Activated T-helper 2 cell treated with anti-CD3 and anti-CD28 coated beads, Interferon-gamma antibody, Interleukin-2, Interleukin-4, amounts not matched to agents 10 μg/mL and 5 μg/mL and 100 μg/mL, durations not matched to agents 14 hours and 24 hours and 36 hours (primary cell): Measurements from ENCODE around the gene GADD45B. TPM values are rescaled to one million over a fixed set of nuclear protein-coding genes. Genes with fewer than 3 reads are reported as not detected.
"Not testable (repeated sequence)": the region's sequence is repeated elsewhere in the genome, so short reads cannot be mapped to it uniquely, and the experiment has no call there.

Experiments used
- DNase-seq: peaks from one replicate; pipeline ENCODE4 v3.0.0; 2021; ENCODE audit warnings: low spot score
- H3K27ac Mint-ChIP-seq: one replicate; pipeline ENCODE4 v1.8.0; 2021; ENCODE audit warnings: mixed read lengths
- H3K27me3 Mint-ChIP-seq: one replicate; pipeline ENCODE4 v1.8.0; 2021; ENCODE audit warnings: low read depth, mixed read lengths
- H3K36me3 Mint-ChIP-seq: one replicate; pipeline ENCODE4 v1.8.0; 2021; ENCODE audit warnings: low read depth, mixed read lengths
- H3K4me1 Mint-ChIP-seq: one replicate; pipeline ENCODE4 v1.8.0; 2021; ENCODE audit warnings: low read depth, mixed read lengths
- H3K4me3 Mint-ChIP-seq: one replicate; pipeline ENCODE4 v1.8.0; 2021; ENCODE audit warnings: low read depth, mild to moderate bottlenecking, moderate library complexity, mixed read lengths
- H3K9me3 Mint-ChIP-seq: one replicate; pipeline ENCODE4 v1.8.0; 2021; ENCODE audit warnings: mixed read lengths
- intact Hi-C: fragments of 100-400 bp; cut with micrococcal nuclease; formaldehyde crosslinking; loops from one replicate; pipeline ENCODE4 v1.15.1; 2023
- total RNA-seq: library from RNA; stranded (reverse); gene quantifications from 2 replicates; pipeline ENCODE4 v1.2.3, GENCODE V29; 2022

The GADD45B gene
- total RNA-seq, 1 donor from 2014 or later = 90.7 TPM

GRCh38 chr19:2507109-2507508, 31.2 kb downstream of the GADD45B start:
- Mint-ChIP-seq H3K9me3 (no peaks in the 10 kb centered on the region), H3K4me1 (peaks cover 21% of the 10 kb centered on the region), H3K27me3 (peaks cover 2% of the 10 kb centered on the region), H3K27ac (no peak overlapping the region), H3K4me3 (no peak overlapping the region), H3K36me3 (no peaks in the 10 kb centered on the region)
- intact Hi-C loops = loop anchor here (5.0 kb wide), 1 partner anchor 45 kb away; no protein-coding TSS in a partner anchor
- DNase-seq = peak; percentile 33

DNA sequence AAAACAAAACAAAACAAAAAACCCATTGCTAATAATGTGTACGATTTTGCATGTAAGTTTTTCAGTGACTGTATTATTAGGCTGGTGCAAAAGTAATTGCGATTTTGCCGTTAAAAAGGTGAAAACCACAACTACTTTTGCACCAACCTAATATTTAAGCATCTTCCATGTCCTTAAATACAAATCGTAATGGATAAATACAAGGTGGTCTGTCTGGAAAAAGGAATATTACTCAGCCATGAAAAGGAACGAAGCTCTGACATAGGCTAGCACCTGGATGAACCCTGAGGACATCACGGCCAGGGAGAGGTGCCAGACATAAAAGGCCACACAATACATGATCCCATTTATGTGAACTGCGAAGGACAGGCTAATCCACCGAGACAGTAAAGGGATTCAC, 33.2 kb downstream of the GADD45B start:
- Mint-ChIP-seq H3K4me3 (no peak overlapping the region), H3K4me1 (peaks cover 11% of the 10 kb centered on the region), H3K27ac (no peak overlapping the region), H3K27me3 (peaks cover 2% of the 10 kb centered on the region), H3K36me3 (no peaks in the 10 kb centered on the region), H3K9me3 (no peaks in the 10 kb centered on the region)
- intact Hi-C loops = loop anchor here (5.0 kb wide), 1 partner anchor 43 kb away; no protein-coding TSS in a partner anchor
- no peak for DNase-seq

GRCh38 chr19:2511570-2511969, 35.6 kb downstream of the GADD45B start:
- no peak overlapping the region for H3K4me3 Mint-ChIP-seq
- no peak for DNase-seq
- H3K4me1 Mint-ChIP-seq = peaks cover 7% of the 10 kb centered on the region
- H3K36me3 Mint-ChIP-seq = no peaks in the 10 kb centered on the region
- peaks cover 2% of the 10 kb centered on the region for H3K27me3 Mint-ChIP-seq
- no peaks in the 10 kb centered on the region for H3K9me3 Mint-ChIP-seq
- no peak overlapping the region for H3K27ac Mint-ChIP-seq
- intact Hi-C loops = no loop called here

DNA sequence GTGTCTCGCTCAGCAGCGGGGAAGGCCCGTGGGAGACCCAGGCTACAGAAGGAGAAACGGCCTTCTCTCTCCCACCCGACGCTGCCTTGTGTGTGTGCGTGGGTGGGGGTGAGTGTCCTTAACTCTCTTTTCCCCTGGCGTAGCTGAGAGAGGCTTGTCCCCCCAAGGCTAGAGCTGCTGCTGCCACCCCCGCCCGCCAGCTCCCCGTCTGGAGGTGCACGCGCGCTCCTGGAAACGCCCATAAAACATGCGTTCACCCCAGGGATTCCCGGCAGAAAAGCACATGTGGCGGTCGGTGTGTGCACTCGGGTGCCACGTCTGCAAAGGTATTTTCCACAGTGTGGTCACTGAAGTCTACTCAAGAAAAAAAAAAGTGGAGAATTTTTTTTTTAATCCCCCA, 36.1 kb downstream of the GADD45B start:
- DNase-seq = no peak
- Mint-ChIP-seq H3K27ac (no peak overlapping the region), H3K36me3 (no peaks in the 10 kb centered on the region), H3K4me3 (no peak overlapping the region), H3K27me3 (peaks cover 2% of the 10 kb centered on the region), H3K9me3 (no peaks in the 10 kb centered on the region), H3K4me1 (peaks cover 6% of the 10 kb centered on the region)
- intact Hi-C loops = no loop called here

DNA sequence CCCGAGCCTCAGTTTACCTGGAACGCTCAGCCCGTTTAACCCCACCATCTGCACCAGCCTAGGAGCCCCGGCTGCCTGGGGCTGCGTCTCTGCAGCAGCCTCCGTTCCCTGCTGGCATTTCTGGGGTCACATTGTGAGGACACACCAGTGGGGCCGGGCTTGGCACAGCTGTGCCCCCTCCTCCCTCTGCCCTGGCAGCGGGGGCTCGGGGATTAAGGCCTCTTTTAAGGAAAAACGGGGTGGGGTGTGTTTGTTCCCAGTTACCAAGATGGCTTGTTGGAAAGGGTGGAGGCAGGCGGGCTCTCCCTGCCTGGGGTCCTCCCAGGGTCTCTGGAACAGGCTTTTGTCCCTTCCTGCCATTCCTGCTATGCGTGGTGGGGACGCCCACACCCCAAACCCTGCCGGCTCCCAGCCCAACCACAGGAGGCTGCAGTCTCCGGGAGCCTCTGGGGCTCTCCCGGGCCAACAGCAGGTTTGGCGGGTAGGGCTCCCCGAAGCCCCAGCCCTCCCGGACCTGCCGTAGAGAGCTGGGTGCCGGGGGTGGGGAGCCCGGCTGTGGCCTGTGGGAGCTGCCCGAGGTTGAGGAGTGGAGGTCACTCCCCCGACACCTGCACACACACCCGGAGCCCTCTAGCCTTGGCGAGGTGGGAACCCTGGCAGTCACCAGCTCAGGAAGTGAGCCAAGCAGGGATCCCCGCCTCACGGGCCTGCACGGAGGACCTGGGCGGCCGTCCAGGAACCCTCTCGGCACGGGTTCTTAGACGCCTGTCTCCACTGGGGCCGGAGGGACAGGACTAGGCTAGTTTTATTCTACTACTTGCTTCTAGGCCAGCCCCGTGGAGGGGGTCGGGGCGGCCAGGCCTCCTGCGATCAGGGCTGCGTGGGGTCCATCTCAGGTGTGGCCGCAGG, 36.9 kb downstream of the GADD45B start:
- no peak overlapping the region for H3K4me3 Mint-ChIP-seq
- no peaks in the 10 kb centered on the region for H3K9me3 Mint-ChIP-seq
- H3K27ac Mint-ChIP-seq = no peak overlapping the region
- DNase-seq = no peak
- intact Hi-C loops = no loop called here
- peaks cover 2% of the 10 kb centered on the region for H3K4me1 Mint-ChIP-seq
- peaks cover 2% of the 10 kb centered on the region for H3K27me3 Mint-ChIP-seq
- no peaks in the 10 kb centered on the region for H3K36me3 Mint-ChIP-seq

- Mint-ChIP-seq H3K27me3 (peaks cover 2% of the 10 kb centered on the region), H3K9me3 (no peaks in the 10 kb centered on the region), H3K4me3 (no peak overlapping the region), H3K36me3 (no peaks in the 10 kb centered on the region), H3K27ac (no peak overlapping the region), H3K4me1 (no peaks in the 10 kb centered on the region)
- intact Hi-C loops = no loop called here
- DNase-seq = no peak
Observed at GRCh38 chr19:2514981-2515518, 39.1 kb downstream of the GADD45B start.

DNA sequence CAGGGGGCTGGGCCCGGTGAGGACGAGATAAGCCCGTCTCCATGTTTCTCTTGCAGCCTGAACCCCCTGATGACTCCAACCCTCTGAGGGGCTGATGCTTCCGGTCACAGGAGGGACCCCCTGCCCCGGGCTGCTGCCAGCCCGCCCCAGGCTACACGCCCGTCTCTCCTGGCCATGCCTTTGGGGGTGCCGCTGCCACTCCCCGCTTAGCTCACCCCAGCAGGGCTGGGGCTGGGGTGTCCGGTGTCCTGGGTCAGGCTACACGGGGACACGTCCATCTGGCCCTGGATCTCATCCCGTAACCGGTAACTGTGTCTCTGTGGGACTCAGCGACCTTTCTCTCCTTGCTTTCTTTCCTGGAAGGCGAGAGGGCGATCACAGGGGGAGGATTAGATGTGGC, 40.8 kb downstream of the GADD45B start:
- no peak for DNase-seq
- no peak overlapping the region for H3K27ac Mint-ChIP-seq
- intact Hi-C loops = no loop called here
- H3K27me3 Mint-ChIP-seq = peaks cover 2% of the 10 kb centered on the region
- no peak overlapping the region for H3K4me3 Mint-ChIP-seq
- no peaks in the 10 kb centered on the region for H3K36me3 Mint-ChIP-seq
- no peaks in the 10 kb centered on the region for H3K4me1 Mint-ChIP-seq
- no peaks in the 10 kb centered on the region for H3K9me3 Mint-ChIP-seq

- no peaks in the 10 kb centered on the region for H3K4me1 Mint-ChIP-seq
- H3K4me3 Mint-ChIP-seq = no peak overlapping the region
- intact Hi-C loops = no loop called here
- H3K36me3 Mint-ChIP-seq = no peaks in the 10 kb centered on the region
- H3K9me3 Mint-ChIP-seq = no peaks in the 10 kb centered on the region
- H3K27ac Mint-ChIP-seq = no peak overlapping the region
- no peak for DNase-seq
- H3K27me3 Mint-ChIP-seq = peaks cover 2% of the 10 kb centered on the region
Observed at GRCh38 chr19:2517881-2518601, 42.1 kb downstream of the GADD45B start.

DNA sequence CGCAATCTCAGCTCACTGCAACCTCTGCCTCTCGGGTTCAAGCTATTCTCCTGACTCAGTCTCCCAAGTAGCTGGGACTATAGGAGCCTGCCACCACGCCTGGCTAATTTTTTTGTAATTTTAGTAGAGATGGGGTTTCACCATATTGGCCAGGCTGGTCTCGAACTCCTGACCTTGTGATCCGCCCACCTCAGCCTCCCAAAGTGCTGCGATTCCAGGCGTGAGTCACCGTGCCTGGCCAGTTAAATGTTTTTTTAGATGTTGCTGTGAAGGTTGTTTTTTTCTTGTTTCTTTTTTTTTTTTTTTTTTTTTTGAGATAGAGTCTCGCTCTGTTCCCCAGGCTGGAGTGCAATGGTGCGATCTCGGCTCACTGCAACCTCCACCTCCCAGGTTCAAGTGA, 42.9 kb downstream of the GADD45B start:
- H3K9me3 Mint-ChIP-seq, H3K27ac Mint-ChIP-seq, DNase-seq, H3K36me3 Mint-ChIP-seq, H3K27me3 Mint-ChIP-seq, H3K4me3 Mint-ChIP-seq, intact Hi-C loops, H3K4me1 Mint-ChIP-seq: not testable (repeated sequence)

DNA sequence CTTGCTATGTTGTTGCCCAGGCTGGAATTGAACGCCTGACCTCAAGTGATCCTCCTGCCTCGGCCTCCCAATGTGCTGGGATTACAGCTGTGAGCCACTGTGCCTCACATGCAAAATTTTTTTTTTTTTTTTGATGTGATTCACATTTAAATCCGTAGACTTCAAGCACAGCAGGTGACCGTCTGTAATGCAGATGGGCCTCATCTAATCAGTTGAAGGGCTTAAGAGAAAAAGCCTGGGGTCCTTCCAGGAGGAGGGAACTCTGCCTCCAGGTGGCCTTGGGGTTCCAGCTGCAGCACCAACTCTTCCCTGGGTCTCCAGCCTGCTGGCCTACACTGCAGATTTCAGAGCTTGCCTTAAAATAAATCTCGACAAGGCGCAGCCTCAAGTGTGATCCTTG, 43.6 kb downstream of the GADD45B start:
- Mint-ChIP-seq H3K9me3 (no peaks in the 10 kb centered on the region), H3K4me3 (no peak overlapping the region), H3K27ac (no peak overlapping the region), H3K27me3 (peaks cover 2% of the 10 kb centered on the region), H3K4me1 (no peaks in the 10 kb centered on the region), H3K36me3 (no peaks in the 10 kb centered on the region)
- intact Hi-C loops = no loop called here
- no peak for DNase-seq

DNA sequence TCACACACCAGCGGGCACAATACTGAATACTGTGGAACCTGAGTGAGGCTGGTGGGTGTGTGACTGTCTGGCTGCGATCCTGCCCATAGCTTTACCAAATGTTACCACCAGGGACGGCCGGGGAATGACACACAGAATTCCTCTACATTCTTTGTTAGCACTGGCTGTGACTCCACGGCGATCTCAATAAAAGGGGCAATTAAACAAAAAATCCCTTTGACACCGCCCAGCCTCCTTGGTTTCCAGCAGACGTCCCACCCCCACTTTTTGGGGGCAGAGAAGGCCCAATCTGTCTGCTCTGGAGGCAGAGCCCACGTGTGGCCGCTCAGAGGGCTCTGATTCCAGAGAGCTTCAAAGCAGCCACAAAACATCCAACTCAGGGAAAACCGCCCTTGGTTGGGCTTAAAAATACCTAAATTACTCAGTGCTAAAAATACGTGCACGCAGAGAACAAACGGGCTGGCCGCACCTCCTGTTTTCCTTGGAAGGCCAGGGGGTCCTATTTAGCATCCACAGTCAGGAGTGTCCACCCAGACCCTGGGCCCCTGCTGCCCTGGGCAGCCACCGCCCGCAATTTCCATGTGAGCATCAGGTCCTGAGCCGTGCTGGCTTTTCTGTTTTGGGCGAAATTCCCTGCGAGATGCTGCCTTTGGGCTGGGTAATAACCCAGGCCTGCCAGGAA, 47.8 kb downstream of the GADD45B start:
- H3K4me3 Mint-ChIP-seq = no peak overlapping the region
- no peak for DNase-seq
- intact Hi-C loops = no loop called here
- H3K27me3 Mint-ChIP-seq = no peaks in the 10 kb centered on the region
- no peaks in the 10 kb centered on the region for H3K4me1 Mint-ChIP-seq
- H3K9me3 Mint-ChIP-seq = no peaks in the 10 kb centered on the region
- H3K36me3 Mint-ChIP-seq = no peaks in the 10 kb centered on the region
- no peak overlapping the region for H3K27ac Mint-ChIP-seq

GRCh38 chr19:2524361-2524839, 48.5 kb downstream of the GADD45B start:
- H3K27ac Mint-ChIP-seq = no peak overlapping the region
- no peaks in the 10 kb centered on the region for H3K9me3 Mint-ChIP-seq
- no peaks in the 10 kb centered on the region for H3K27me3 Mint-ChIP-seq
- no peaks in the 10 kb centered on the region for H3K36me3 Mint-ChIP-seq
- H3K4me3 Mint-ChIP-seq = no peak overlapping the region
- no peak for DNase-seq
- H3K4me1 Mint-ChIP-seq = no peaks in the 10 kb centered on the region
- intact Hi-C loops = no loop called here
